WTC11 (cell line): ENCODE data around the gene KAZN. TPM values are rescaled to one million over a fixed set of nuclear protein-coding genes. Genes with fewer than 3 reads are reported as not detected.

Experiments
- ATAC-seq: fragments of 200-7000 bp; cut with Tn5 transposase; 2 replicates; pipeline ENCODE4 v1.10.0; 2021; ENCODE audit warnings: mild to moderate bottlenecking, moderate library complexity
- CTCF ChIA-PET: fragments of 300-600 bp; sonication (Branson Sonifier 250); formaldehyde crosslinking; loops from one replicate; lab custom pipeline; 2021; ENCODE audit warnings: antibody characterized with exemption; lab: Charles Lee
- POLR2A ChIA-PET: fragments of 350-600 bp; sonication (Branson Sonifier 250); formaldehyde crosslinking; loops from one replicate; lab custom pipeline; 2021; ENCODE audit warnings: antibody characterized with exemption; lab: Charles Lee
- DNase-seq: peaks from one replicate; pipeline ENCODE4 v3.0.0; 2021; ENCODE audit warnings: low spot score
- H3K27ac Mint-ChIP-seq: 2 replicates; pipeline ENCODE4 v1.8.0; 2021; ENCODE audit warnings: mixed read lengths
- H3K27me3 Mint-ChIP-seq: 2 replicates; pipeline ENCODE4 v1.8.0; 2021; ENCODE audit warnings: low read depth, mild to moderate bottlenecking, moderate library complexity, mixed read lengths
- H3K36me3 Mint-ChIP-seq: 2 replicates; pipeline ENCODE4 v1.8.0; 2021; ENCODE audit warnings: mixed read lengths
- H3K4me1 Mint-ChIP-seq: 2 replicates; pipeline ENCODE4 v1.8.0; 2022; ENCODE audit warnings: mixed read lengths
- H3K4me3 Mint-ChIP-seq: 2 replicates; pipeline ENCODE4 v1.8.0; 2021; ENCODE audit warnings: mild to moderate bottlenecking, moderate library complexity, mixed read lengths
- H3K9me3 Mint-ChIP-seq: 2 replicates; pipeline ENCODE4 v1.8.0; 2021; ENCODE audit warnings: mixed read lengths
- CTCF ChIP-seq: fragments of 200-600 bp; IDR thresholded peaks from 2 replicates; pipeline ENCODE4 v1.8.0; 2022; ENCODE audit warnings: antibody characterized with exemption
- ELF4 ChIP-seq: sonication (generic); formaldehyde crosslinking; IDR thresholded peaks from 2 replicates; pipeline ENCODE4 v1.8.1; 2022; ENCODE audit warnings: low read depth, mild to moderate bottlenecking, moderate library complexity, missing genetic modification reagents
- GABPB1 ChIP-seq: sonication (generic); formaldehyde crosslinking; IDR thresholded peaks from 2 replicates; pipeline ENCODE4 v1.8.1; 2023; ENCODE audit warnings: mild to moderate bottlenecking, missing genetic modification reagents
- GRHL2 ChIP-seq: fragments of 250-450 bp; sonication (Bioruptor Pico); IDR thresholded peaks from 2 replicates; pipeline ENCODE4 v1.8.0; 2022; ENCODE audit warnings: mild to moderate bottlenecking, moderate library complexity; ENCODE audit not compliant: insufficient replicate concordance, severe bottlenecking
- JUN ChIP-seq: sonication (generic); formaldehyde crosslinking; IDR thresholded peaks from 2 replicates; pipeline ENCODE4 v1.8.0; 2023; ENCODE audit warnings: mild to moderate bottlenecking, missing genetic modification reagents
- MXD4 ChIP-seq: fragments of 250-450 bp; sonication (Bioruptor Pico); IDR thresholded peaks from 2 replicates; pipeline ENCODE4 v1.8.0; 2021; ENCODE audit warnings: mild to moderate bottlenecking, moderate library complexity, borderline replicate concordance
- NFYB ChIP-seq: sonication (generic); formaldehyde crosslinking; conservative IDR thresholded peaks from 2 replicates; pipeline ENCODE4 v1.8.0; 2022; ENCODE audit warnings: low read depth, missing genetic modification reagents
- SMAD4 ChIP-seq: sonication (generic); formaldehyde crosslinking; IDR thresholded peaks from 2 replicates; pipeline ENCODE4 v1.8.0; 2022; ENCODE audit warnings: mild to moderate bottlenecking, missing genetic modification reagents
- TEAD1 ChIP-seq: sonication (generic); formaldehyde crosslinking; IDR thresholded peaks from 2 replicates; pipeline ENCODE4 v1.8.0; 2022; ENCODE audit warnings: mild to moderate bottlenecking, missing genetic modification reagents
- TEAD4 ChIP-seq: sonication (generic); formaldehyde crosslinking; IDR thresholded peaks from 2 replicates; pipeline ENCODE4 v1.8.0; 2022; ENCODE audit warnings: mild to moderate bottlenecking, missing genetic modification reagents
- ZBTB21 ChIP-seq: sonication (generic); formaldehyde crosslinking; IDR thresholded peaks from 2 replicates; pipeline ENCODE4 v1.8.1; 2023; ENCODE audit warnings: mild to moderate bottlenecking, missing genetic modification reagents, borderline replicate concordance
- ZNF121 ChIP-seq: sonication (generic); formaldehyde crosslinking; IDR thresholded peaks from 2 replicates; pipeline ENCODE4 v1.8.0; 2023; ENCODE audit warnings: missing genetic modification reagents
- ZNF219 ChIP-seq: sonication (generic); formaldehyde crosslinking; IDR thresholded peaks from 2 replicates; pipeline ENCODE4 v1.8.0; 2023; ENCODE audit warnings: missing genetic modification reagents, mild to moderate bottlenecking, borderline replicate concordance
- ZNF263 ChIP-seq: sonication (generic); formaldehyde crosslinking; IDR thresholded peaks from 2 replicates; pipeline ENCODE4 v1.8.1; 2022; ENCODE audit warnings: low read depth, mild to moderate bottlenecking, moderate library complexity, missing genetic modification reagents
- ZNF532 ChIP-seq: fragments of 250-450 bp; sonication (Bioruptor Pico); IDR thresholded peaks from 2 replicates; pipeline ENCODE4 v1.9.0; 2021; ENCODE audit warnings: mild to moderate bottlenecking, borderline replicate concordance
- total RNA-seq: library from RNA; stranded (reverse); gene quantifications from 3 replicates; pipeline ENCODE4 v1.2.3, GENCODE V29; 2021
- TF ChIP-seq, protein P1 (sequence below): sonication (generic); formaldehyde crosslinking; IDR thresholded peaks from 2 replicates; pipeline ENCODE4 v1.8.1; 2022; ENCODE audit warnings: missing genetic modification reagents, borderline replicate concordance
- TF ChIP-seq, protein P2 (sequence below): sonication (generic); formaldehyde crosslinking; IDR thresholded peaks from 2 replicates; pipeline ENCODE4 v1.8.1; 2023; ENCODE audit warnings: mild to moderate bottlenecking, missing genetic modification reagents, borderline replicate concordance
- TF ChIP-seq, protein P3 (sequence below): sonication (generic); formaldehyde crosslinking; IDR thresholded peaks from 2 replicates; pipeline ENCODE4 v1.8.1; 2022; ENCODE audit warnings: low read depth, mild to moderate bottlenecking, moderate library complexity, missing genetic modification reagents, borderline replicate concordance
- TF ChIP-seq, protein P4 (sequence below): fragments of 250-450 bp; sonication (Bioruptor Pico); IDR thresholded peaks from 2 replicates; pipeline ENCODE4 v1.8.0; 2021; ENCODE audit warnings: mild to moderate bottlenecking

KAZN gene
- total RNA-seq, 1 experiment from 2014 or later, result 19.9 TPM

DNA sequence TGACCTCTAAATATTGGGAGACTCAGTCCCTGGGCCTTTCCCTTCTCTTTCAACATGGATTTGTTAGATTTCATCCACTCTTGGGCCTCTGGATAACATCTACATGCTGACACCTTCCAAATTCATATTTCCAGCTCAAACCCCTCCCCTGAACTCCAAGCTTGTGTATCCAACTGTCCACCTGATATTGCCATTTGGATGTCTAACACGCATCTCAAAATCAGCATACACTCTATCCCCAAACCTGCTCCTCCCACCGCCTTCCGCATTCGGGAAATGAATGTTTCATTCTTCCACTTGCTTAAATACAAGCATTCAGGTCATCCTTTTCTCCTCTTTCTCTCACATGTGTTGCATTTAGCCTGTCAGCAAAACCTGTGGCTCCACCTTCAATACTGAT lies 17.5 kb upstream of the KAZN start:
- ATAC-seq, result no peak
- Mint-ChIP-seq H3K4me3 (no peak overlapping the region), H3K27me3 (peaks cover 45% of the 10 kb centered on the region), H3K36me3 (0 out of 2 replicates have a peak, but pooled peaks cover 2% of the 10 kb centered on the region)
- POLR2A ChIA-PET, result no interaction called here
- TF ChIP-seq, protein P1, sequence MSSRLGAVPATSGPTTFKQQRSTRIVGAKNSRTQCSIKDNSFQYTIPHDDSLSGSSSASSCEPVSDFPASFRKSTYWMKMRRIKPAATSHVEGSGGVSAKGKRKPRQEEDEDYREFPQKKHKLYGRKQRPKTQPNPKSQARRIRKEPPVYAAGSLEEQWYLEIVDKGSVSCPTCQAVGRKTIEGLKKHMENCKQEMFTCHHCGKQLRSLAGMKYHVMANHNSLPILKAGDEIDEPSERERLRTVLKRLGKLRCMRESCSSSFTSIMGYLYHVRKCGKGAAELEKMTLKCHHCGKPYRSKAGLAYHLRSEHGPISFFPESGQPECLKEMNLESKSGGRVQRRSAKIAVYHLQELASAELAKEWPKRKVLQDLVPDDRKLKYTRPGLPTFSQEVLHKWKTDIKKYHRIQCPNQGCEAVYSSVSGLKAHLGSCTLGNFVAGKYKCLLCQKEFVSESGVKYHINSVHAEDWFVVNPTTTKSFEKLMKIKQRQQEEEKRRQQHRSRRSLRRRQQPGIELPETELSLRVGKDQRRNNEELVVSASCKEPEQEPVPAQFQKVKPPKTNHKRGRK (CRISPR knock-in tag), result no peak
- TF ChIP-seq ZNF219 (CRISPR knock-in tag) (no peak), CTCF (no peak), JUN (CRISPR knock-in tag) (no peak), TEAD1 (CRISPR knock-in tag) (no peak)
- TF ChIP-seq, all 79 proteins: peak for 0
- Mint-ChIP-seq H3K27ac (no peak overlapping the region), H3K4me1 (no peaks in the 10 kb centered on the region), H3K9me3 (peaks cover 15% of the 10 kb centered on the region)
- DNase-seq, result no peak
- CTCF ChIA-PET, result no interaction called here

GRCh38 chr1:14583788-14584187 lies 14.7 kb upstream of the KAZN start:
- peaks cover 11% of the 10 kb centered on the region for H3K9me3 Mint-ChIP-seq
- DNase-seq, result no peak
- 0 out of 2 replicates have a peak, but pooled peaks cover 2% of the 10 kb centered on the region for H3K36me3 Mint-ChIP-seq
- ChIA-PET CTCF (interaction anchor here (1.1 kb wide), 1 partner anchor 470 kb away, joined by 3 read pairs; no protein-coding TSS in a partner anchor), POLR2A (no interaction called here)
- ATAC-seq, result no peak
- H3K4me3 Mint-ChIP-seq, result no peak overlapping the region
- H3K4me1 Mint-ChIP-seq, result no peaks in the 10 kb centered on the region
- H3K27ac Mint-ChIP-seq, result no peak overlapping the region
- peaks cover 67% of the 10 kb centered on the region for H3K27me3 Mint-ChIP-seq
- no peak for TF ChIP-seq ZNF532 (CRISPR knock-in tag)
- TF ChIP-seq, protein P2, sequence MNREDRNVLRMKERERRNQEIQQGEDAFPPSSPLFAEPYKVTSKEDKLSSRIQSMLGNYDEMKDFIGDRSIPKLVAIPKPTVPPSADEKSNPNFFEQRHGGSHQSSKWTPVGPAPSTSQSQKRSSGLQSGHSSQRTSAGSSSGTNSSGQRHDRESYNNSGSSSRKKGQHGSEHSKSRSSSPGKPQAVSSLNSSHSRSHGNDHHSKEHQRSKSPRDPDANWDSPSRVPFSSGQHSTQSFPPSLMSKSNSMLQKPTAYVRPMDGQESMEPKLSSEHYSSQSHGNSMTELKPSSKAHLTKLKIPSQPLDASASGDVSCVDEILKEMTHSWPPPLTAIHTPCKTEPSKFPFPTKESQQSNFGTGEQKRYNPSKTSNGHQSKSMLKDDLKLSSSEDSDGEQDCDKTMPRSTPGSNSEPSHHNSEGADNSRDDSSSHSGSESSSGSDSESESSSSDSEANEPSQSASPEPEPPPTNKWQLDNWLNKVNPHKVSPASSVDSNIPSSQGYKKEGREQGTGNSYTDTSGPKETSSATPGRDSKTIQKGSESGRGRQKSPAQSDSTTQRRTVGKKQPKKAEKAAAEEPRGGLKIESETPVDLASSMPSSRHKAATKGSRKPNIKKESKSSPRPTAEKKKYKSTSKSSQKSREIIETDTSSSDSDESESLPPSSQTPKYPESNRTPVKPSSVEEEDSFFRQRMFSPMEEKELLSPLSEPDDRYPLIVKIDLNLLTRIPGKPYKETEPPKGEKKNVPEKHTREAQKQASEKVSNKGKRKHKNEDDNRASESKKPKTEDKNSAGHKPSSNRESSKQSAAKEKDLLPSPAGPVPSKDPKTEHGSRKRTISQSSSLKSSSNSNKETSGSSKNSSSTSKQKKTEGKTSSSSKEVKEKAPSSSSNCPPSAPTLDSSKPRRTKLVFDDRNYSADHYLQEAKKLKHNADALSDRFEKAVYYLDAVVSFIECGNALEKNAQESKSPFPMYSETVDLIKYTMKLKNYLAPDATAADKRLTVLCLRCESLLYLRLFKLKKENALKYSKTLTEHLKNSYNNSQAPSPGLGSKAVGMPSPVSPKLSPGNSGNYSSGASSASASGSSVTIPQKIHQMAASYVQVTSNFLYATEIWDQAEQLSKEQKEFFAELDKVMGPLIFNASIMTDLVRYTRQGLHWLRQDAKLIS, result no peak
- TF ChIP-seq ELF4, result no peak
- TF ChIP-seq TEAD4 (CRISPR knock-in tag), result no peak
- TF ChIP-seq, protein P3, sequence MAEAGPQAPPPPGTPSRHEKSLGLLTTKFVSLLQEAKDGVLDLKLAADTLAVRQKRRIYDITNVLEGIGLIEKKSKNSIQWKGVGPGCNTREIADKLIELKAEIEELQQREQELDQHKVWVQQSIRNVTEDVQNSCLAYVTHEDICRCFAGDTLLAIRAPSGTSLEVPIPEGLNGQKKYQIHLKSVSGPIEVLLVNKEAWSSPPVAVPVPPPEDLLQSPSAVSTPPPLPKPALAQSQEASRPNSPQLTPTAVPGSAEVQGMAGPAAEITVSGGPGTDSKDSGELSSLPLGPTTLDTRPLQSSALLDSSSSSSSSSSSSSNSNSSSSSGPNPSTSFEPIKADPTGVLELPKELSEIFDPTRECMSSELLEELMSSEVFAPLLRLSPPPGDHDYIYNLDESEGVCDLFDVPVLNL (CRISPR knock-in tag), result no peak
- TF ChIP-seq, protein P4, sequence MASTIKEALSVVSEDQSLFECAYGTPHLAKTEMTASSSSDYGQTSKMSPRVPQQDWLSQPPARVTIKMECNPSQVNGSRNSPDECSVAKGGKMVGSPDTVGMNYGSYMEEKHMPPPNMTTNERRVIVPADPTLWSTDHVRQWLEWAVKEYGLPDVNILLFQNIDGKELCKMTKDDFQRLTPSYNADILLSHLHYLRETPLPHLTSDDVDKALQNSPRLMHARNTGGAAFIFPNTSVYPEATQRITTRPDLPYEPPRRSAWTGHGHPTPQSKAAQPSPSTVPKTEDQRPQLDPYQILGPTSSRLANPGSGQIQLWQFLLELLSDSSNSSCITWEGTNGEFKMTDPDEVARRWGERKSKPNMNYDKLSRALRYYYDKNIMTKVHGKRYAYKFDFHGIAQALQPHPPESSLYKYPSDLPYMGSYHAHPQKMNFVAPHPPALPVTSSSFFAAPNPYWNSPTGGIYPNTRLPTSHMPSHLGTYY (CRISPR knock-in tag), result no peak
- TF ChIP-seq NFYB (CRISPR knock-in tag), result no peak
- TF ChIP-seq ZBTB21, result no peak
- TF ChIP-seq ZNF263 (CRISPR knock-in tag), result no peak
- no peak for TF ChIP-seq GRHL2 (CRISPR knock-in tag)
- TF ChIP-seq SMAD4, result no peak
- no peak for TF ChIP-seq MXD4 (CRISPR knock-in tag)
- no peak for TF ChIP-seq ZNF121 (CRISPR knock-in tag)
- TF ChIP-seq GABPB1 (CRISPR knock-in tag), result no peak
